HG03565 (cell line): ENCODE results near the gene ADGRG2.

Experiments
- ATAC-seq: cut with Tn5 transposase; IDR thresholded peaks from one replicate; pipeline ENCODE4 v1.9.1; 2021; ENCODE audit warnings: mild to moderate bottlenecking, moderate library complexity; ENCODE audit not compliant: unreplicated experiment

ADGRG2 gene

GRCh38 chrX:19121898-19122640 is at the start of gene ADGRG2:
ADGRG2 (minus strand) TSS chrX:19122468; CDS start chrX:19068834, 53,634 bp downstream.
- ATAC-seq, result no peak

DNA sequence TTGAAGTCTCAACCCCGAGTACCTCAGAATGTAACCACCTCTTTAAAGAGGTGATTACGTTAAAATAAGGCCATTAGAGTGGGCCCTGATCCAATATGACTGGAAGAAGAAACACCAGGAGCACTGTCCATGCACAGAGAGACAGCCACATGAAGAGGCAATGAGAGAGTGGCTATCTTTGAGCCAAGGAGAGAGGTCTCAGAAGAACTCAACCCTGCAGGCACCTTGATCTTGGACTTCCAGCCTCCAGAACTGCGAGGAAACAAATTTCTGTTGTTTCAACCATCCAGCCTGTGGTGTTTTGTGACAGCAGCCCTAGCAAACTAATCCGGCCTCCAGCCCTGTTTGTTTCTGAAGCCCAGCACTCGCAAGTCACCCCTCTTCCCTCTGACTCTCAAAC is 46.3 kb upstream of the ADGRG2 start:
- ATAC-seq, result no peak

- no peak for ATAC-seq
Observed at GRCh38 chrX:19162851-19163250, 40.6 kb upstream of the ADGRG2 start.

- no peak for ATAC-seq
Observed at GRCh38 chrX:19156186-19156585, 33.9 kb upstream of the ADGRG2 start.

DNA sequence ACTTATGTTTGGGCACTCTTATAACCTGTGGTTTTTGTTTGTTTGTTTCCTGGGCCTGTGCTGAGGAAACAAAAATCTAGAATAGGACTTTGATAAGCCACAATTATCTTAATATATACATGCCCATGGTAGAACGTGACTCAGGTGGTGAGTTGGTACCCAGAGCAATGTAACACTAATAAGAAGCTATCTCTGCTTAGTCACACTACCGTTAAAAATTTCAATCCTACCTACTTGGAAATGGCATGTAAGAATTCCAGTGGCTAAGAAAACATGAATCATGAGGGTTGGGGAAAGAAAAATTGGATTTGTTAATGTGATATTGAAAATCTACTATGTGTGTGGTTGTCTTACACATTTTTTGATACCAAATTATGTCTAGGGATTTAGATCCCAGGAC is 30.5 kb upstream of the ADGRG2 start:
- no peak for ATAC-seq

- ATAC-seq, result no peak
Observed at GRCh38 chrX:19137067-19137466, 14.8 kb upstream of the ADGRG2 start.

GRCh38 chrX:19133784-19134183 is 11.5 kb upstream of the ADGRG2 start:
- no peak for ATAC-seq

- ATAC-seq, result no peak
Observed at GRCh38 chrX:19133231-19133630, 11.0 kb upstream of the ADGRG2 start.

GRCh38 chrX:19130628-19131027 is 8.4 kb upstream of the ADGRG2 start:
- ATAC-seq, result no peak

DNA sequence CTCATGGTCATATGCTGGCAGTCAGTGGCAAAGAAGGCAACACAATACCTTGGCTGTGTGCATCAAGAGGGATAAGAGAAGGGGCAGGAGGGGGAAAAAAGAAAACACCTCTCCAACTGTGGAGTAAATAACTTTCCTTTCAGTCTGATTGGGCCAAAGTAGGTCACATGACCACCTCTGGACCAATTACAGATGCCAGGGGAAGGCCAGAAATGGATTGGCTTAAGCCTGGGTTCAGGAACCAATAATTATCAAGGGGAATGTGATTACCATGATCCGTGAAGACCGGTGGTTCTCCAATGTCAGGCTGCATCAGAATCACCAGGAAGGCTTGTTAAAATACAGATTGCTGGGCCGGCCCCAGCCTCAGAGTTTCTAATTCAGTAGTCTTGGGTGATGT is 7.4 kb upstream of the ADGRG2 start:
- no peak for ATAC-seq

DNA sequence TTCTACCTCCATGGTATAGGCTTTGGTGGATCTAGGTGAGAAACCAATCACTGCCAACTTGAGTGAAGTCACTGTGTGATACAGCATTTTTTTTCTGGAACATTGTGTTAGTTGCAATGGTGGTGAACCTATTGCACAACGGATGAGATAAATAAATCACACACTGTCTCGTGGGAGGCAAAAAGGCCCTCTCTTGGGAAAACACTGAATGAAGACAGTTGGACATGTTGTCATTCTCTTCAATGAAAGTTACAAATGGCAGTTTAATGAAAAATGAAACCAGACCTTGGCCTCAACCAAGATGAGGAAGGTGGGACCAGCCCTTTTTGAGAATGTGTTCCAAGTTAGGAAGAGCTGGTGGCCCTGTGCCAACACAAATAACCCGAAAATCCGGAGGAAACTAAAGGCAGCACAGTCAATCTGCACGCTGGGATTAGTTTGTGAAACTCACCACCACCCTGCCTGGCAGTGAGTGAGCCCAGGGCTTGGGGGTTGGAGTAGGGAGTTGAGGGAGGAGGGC is 5.4 kb upstream of the ADGRG2 start:
- ATAC-seq, result no peak

DNA sequence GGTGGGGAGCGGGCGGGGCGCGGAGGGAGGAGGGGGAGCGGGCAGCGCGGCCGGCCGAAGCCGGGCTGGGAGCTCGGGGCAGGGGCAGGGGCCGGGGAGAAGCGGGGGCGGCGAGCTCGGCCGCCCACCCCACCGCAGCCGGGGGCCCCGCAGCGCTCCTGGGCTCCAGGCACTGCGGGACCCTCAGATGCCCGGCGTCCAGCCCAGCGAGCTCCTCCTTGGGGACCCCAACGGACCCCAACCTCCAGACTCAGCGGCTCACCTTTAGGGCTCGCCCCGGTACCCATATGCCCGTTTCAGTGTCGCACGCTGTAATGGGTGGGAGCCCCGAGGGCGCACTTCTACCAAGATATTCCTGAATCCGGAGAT is 357 bp upstream of the ADGRG2 start:
- ATAC-seq, result no peak

- ATAC-seq, result no peak
Observed at GRCh38 chrX:19121466-19121865, 802 bp downstream of the ADGRG2 start.

DNA sequence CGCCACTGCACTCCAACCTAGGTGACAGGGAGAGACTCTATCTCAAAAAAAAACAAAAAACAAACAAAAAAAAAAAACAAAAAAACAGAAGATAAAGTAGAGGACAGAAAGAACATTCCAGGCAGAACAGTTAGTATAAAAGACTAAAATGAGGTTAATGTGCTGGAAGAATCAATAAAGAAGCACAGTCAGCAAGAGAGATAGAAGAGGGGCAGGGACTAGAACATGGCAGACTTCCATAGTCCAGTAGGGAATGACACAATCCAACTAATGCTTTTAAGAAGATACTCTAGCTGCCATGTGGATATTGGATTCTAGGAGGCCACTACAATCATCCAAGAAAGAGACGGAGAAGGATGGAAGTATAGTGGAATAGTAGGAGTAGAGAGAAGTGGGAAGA is 11.6 kb downstream of the ADGRG2 start:
- ATAC-seq, result no peak

GRCh38 chrX:19107035-19107434 is 15.2 kb downstream of the ADGRG2 start:
- ATAC-seq, result no peak

DNA sequence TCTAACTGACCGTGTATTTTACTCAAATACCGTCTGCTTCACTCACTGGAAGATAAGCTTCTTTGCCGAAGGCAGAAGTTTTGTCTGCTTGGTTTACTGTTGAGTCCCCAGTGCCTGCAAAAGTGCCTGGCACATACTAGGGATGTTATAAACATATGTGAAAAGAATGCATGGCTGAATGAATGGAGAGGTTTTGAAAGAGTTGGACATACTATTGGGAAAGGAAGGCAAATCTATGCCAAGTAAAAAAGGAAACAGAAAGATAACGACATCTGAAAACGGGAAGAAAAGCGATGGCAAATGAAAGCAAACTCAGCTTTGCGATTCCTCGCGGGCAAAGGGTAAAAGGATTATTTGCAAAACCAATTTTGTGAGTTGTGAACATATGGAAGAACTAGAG is 21.7 kb downstream of the ADGRG2 start:
- ATAC-seq, result no peak

GRCh38 chrX:19097553-19098283 is 24.6 kb downstream of the ADGRG2 start:
- ATAC-seq, result no peak

DNA sequence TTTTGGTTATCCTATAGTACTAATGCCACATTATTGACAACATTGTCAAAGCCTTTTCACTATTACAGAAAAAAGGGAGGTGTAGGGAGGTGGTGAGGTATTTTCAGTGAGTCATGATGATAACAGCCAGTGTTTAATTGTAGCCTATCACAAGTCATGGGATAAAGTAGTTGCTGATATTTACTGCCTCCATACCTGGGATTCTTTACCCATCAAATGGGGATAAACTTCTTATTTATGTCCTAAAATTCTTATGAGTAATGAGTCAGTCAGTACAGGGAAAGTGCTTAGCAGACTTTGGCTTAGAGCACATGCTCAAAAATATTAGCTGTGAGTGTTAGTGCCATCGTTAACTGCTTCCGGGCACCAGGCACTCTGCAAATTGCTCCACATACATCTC is 25.7 kb downstream of the ADGRG2 start:
- ATAC-seq, result no peak

GRCh38 chrX:19094654-19095053 is 27.6 kb downstream of the ADGRG2 start:
- ATAC-seq, result no peak

DNA sequence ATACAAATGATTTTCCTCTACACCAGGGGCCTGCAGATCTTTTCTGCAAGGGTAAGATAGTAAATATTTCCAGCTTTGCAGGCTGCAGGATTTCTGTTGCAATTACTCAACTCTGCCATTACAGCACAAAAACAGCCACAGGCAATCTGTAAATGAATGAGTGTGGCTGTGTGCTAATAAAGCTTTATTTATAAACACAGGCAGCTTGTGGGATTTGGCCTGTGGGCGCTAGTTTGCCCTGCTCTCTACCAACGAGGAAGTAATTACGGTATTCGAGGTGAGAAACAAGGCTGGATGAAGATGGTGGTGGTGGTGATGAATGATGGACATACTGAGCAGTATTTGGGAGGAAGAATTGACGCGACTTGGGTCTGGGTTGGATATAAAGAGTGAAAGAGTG is 30.7 kb downstream of the ADGRG2 start:
- ATAC-seq, result no peak

- no peak for ATAC-seq
Observed at GRCh38 chrX:19089555-19090040, 32.7 kb downstream of the ADGRG2 start.

- ATAC-seq, result no peak
Observed at GRCh38 chrX:19086102-19086772, 36.0 kb downstream of the ADGRG2 start.
